Activated CD8-positive, alpha-beta T cell treated with anti-CD3 and anti-CD28 coated beads for 36 hours (primary cell): ENCODE data around the gene KCNC4. TPM values are rescaled to one million over a fixed set of nuclear protein-coding genes. Genes with fewer than 3 reads are reported as not detected.
A peak's percentile ranks its signal among the peaks of the same experiment; 100 is the strongest.

Source experiments
- ATAC-seq: fragments of 200-7000 bp; cut with Tn5 transposase; one replicate; pipeline ENCODE4 v1.10.0; 2021; ENCODE audit warnings: mild to moderate bottlenecking, moderate library complexity
- CTCF ChIA-PET: fragments of 350-600 bp; sonication (Branson Sonifier 250); formaldehyde crosslinking; loops from one replicate; lab custom pipeline; 2021; ENCODE audit warnings: antibody characterized with exemption; lab: Charles Lee
- POLR2A ChIA-PET: fragments of 350-600 bp; sonication (Branson Sonifier 250); formaldehyde crosslinking; loops from one replicate; lab custom pipeline; 2021; ENCODE audit warnings: antibody characterized with exemption; lab: Charles Lee
- DNase-seq: peaks from one replicate; pipeline ENCODE4 v3.0.0-alpha.2; 2020
- H3K27ac Mint-ChIP-seq: one replicate; pipeline ENCODE4 v1.8.0; 2021; ENCODE audit warnings: mild to moderate bottlenecking, mixed read lengths
- H3K27me3 Mint-ChIP-seq: one replicate; pipeline ENCODE4 v1.8.0; 2021; ENCODE audit warnings: mixed read lengths
- H3K36me3 Mint-ChIP-seq: one replicate; pipeline ENCODE4 v1.8.0; 2021; ENCODE audit warnings: low read depth, mixed read lengths
- H3K4me1 Mint-ChIP-seq: one replicate; pipeline ENCODE4 v1.8.0; 2021; ENCODE audit warnings: low read depth, mixed read lengths
- H3K4me3 Mint-ChIP-seq: one replicate; pipeline ENCODE4 v1.8.0; 2021; ENCODE audit warnings: mild to moderate bottlenecking, moderate library complexity, mixed read lengths
- H3K9me3 Mint-ChIP-seq: one replicate; pipeline ENCODE4 v1.8.0; 2021; ENCODE audit warnings: mixed read lengths
- CTCF ChIP-seq: fragments of 200-600 bp; IDR thresholded peaks from one replicate; pipeline ENCODE4 v1.8.0; 2022; ENCODE audit warnings: antibody characterized with exemption, mild to moderate bottlenecking
- intact Hi-C: fragments of 100-400 bp; cut with micrococcal nuclease; formaldehyde crosslinking; loops from one replicate; pipeline ENCODE4 v1.10.0; 2022
- total RNA-seq, 2 experiments: library from RNA; stranded (reverse); gene quantifications; one replicate each; pipeline ENCODE4 v1.2.3, GENCODE V29; 2021

The KCNC4 gene
- total RNA-seq, 2 experiments from 2014 or later = 10.7 to 12.2 TPM

DNA sequence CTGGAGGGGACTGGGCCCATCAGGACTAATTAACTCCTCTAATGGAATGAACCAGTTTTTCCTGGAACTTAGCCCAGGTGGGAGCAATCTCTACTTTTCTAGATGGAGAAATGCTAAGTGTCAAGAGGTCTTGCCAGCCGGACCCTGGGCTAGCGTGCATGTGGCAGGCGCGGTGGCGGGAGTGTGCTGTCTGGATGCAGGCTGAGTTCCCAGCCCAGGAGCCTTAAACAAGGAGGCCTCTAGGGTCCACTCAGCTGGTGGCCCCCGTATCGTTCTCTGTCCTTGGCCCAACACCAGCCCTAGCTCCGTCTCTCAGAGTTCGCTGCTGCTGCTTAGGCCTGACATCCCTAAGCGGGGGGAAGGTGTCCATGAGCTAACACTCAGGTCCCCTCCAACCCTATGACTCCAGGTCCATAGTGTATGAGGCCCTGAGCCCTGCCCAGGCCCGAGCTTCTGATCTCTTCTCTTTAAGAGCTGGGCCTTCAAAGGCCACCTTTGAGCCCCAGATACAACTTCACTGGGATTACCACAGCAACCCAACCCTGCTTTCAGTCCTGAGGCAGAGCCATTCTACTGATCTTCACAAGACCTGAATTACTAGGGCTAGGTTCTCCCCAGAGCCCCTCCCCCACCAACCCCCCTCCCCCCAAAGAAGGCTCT is 3.7 kb upstream of the KCNC4 start:
- Mint-ChIP-seq H3K27ac (no peak overlapping the region), H3K36me3 (no peaks in the 10 kb centered on the region), H3K4me3 (no peak overlapping the region), H3K4me1 (peaks cover 32% of the 10 kb centered on the region), H3K9me3 (no peaks in the 10 kb centered on the region), H3K27me3 (no peaks in the 10 kb centered on the region)
- intact Hi-C loops = loop anchor here (10.0 kb wide), 1 partner anchor 288 kb away; no protein-coding TSS in a partner anchor
- ChIA-PET CTCF (interaction anchor here (1.1 to 17.6 kb wide), 19 partner anchors 9 to 359 kb away, joined by 3 to 761 read pairs (median 16); partner anchors contain the start of genes LAMTOR5 and RBM15), POLR2A (interaction anchor here (1.1 to 7.0 kb wide), 4 partner anchors 45 to 290 kb away, joined by 3 to 64 read pairs (median 3); partner anchors contain the start of genes LAMTOR5 and RBM15)
- DNase-seq (no peak), ATAC-seq (no peak)
- no peak for TF ChIP-seq CTCF

DNA sequence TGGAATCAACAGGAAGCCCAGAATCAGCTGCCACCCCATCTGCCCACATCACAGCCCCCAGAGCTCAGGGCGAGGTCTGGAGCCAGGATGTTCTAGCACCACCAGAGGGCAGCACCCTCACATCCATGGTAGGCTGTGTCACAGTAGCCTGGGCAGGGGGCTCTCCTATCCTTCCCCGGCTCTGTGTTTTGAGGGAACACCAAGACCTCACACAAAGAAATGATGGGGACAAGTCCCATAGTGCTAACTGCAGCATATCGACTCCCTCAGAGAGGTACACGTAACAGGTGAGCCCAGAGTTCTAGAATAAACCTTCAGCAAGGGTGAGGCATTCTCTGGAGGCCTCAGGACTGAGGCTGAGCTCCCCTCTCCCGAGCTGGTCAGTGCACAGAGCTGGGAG is 2.3 kb upstream of the KCNC4 start:
- Mint-ChIP-seq H3K27me3 (no peaks in the 10 kb centered on the region), H3K27ac (peak overlapping the region; percentile 66), H3K4me3 (no peak overlapping the region), H3K36me3 (peaks cover 3% of the 10 kb centered on the region), H3K9me3 (no peaks in the 10 kb centered on the region), H3K4me1 (peaks cover 38% of the 10 kb centered on the region)
- intact Hi-C loops = loop anchor here (10.0 kb wide), 1 partner anchor 287 kb away; no protein-coding TSS in a partner anchor
- TF ChIP-seq CTCF = peak; percentile 89
- DNase-seq (peak; percentile 91), ATAC-seq (peak; percentile 24)
- POLR2A ChIA-PET = interaction anchor here (0.8 to 7.0 kb wide), 7 partner anchors 43 to 258 kb away, joined by 3 to 64 read pairs (median 3); partner anchors contain the start of genes LAMTOR5 and RBM15
- CTCF ChIA-PET = interaction anchor here (0.6 to 17.6 kb wide), 64 partner anchors 9 to 579 kb away, joined by 3 to 761 read pairs (median 5); partner anchors contain the start of genes LAMTOR5 and RBM15

- Mint-ChIP-seq H3K27ac (peak overlapping the region; percentile 84), H3K4me3 (peak overlapping the region; percentile 67), H3K27me3 (no peaks in the 10 kb centered on the region), H3K4me1 (peaks cover 38% of the 10 kb centered on the region), H3K36me3 (peaks cover 3% of the 10 kb centered on the region), H3K9me3 (no peaks in the 10 kb centered on the region)
- CTCF ChIA-PET = interaction anchor here (0.9 to 17.6 kb wide), 28 partner anchors 11 to 410 kb away, joined by 3 to 761 read pairs (median 14); partner anchors contain the start of genes LAMTOR5 and RBM15
- peak; percentile 13 for DNase-seq
- no peak for ATAC-seq
- intact Hi-C loops = loop anchor here (10.0 kb wide), 1 partner anchor 286 kb away; no protein-coding TSS in a partner anchor
- TF ChIP-seq CTCF = no peak
- POLR2A ChIA-PET = interaction anchor here (0.6 to 7.0 kb wide), 4 partner anchors 13 to 130 kb away, joined by 3 to 64 read pairs (median 3); partner anchors contain the start of gene RBM15
Observed at GRCh38 chr1:110208916-110209645, 1.0 kb upstream of the KCNC4 start.

DNA sequence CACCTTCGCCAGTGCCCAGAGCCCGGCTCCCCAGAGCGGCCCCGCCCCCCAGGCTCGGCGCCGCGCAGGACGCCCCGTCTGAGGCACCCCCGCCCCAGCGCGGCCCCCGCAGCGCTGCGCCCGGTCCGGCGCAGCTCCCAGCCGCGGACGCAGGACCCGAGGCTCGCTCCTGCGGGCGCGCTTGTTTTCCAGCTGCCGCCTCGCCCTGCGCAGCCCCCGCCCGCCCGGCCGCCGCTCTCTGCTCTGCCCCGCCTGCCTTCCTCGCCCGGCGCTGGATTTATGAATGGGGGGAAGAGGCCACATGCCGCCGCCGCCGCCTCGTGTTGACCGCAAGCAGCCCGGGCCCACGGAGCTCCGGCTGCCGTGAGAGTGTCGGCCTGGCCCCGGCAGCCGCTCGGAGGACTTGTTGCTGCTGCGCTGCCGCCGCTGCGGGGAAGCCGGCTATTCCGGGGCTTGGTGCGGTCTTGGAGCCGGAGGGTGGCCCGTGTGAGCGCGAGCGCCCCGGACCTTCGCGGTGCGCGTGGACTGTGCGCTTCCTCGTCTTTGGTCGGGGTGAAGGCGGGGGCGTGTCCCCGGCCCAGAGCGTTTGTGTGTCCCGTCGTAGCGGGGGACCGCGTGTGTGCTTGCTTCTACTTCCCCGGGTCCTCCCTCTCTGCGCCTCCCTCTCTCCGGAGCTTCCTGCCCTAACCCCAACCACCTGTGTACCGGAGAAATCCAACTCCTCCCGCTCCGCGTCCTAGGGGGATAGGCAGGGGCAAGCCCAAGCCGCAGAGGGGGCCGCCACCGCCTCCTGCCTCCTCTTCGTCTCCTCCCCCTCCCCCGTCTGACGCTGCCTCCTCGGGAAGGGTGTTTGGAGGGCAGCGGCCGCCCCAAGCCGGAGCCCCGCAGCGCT is 736 bp downstream of the KCNC4 start:
- peak overlapping the region; percentile 87 for H3K4me3 Mint-ChIP-seq
- CTCF ChIA-PET = interaction anchor here (0.8 to 17.6 kb wide), 9 partner anchors 8 to 248 kb away, joined by 3 to 761 read pairs (median 35); partner anchors contain the start of gene RBM15
- ATAC-seq = peak; percentile 14
- H3K27me3 Mint-ChIP-seq = no peaks in the 10 kb centered on the region
- TF ChIP-seq CTCF = no peak
- peaks cover 3% of the 10 kb centered on the region for H3K36me3 Mint-ChIP-seq
- POLR2A ChIA-PET = interaction anchor here (1.0 to 7.0 kb wide), 4 partner anchors 11 to 128 kb away, joined by 3 to 64 read pairs (median 4); partner anchors contain the start of gene RBM15
- DNase-seq = peak; percentile 72
- intact Hi-C loops = loop anchor here (2.0 kb wide), 1 partner anchor 26 kb away; no protein-coding TSS in a partner anchor
- H3K27ac Mint-ChIP-seq = peak overlapping the region; percentile 85
- H3K4me1 Mint-ChIP-seq = peaks cover 51% of the 10 kb centered on the region
- H3K9me3 Mint-ChIP-seq = no peaks in the 10 kb centered on the region
